HEK293T (cell line): ENCODE measurements around the gene CRHR1.

Experiments used
- CTCF ChIA-PET: fragments of 350-600 bp; formaldehyde crosslinking; extraction: SDS; loops from one replicate; lab custom pipeline; 2021; ENCODE audit warnings: antibody characterized with exemption, inconsistent platforms; lab: Yijun Ruan, JAX
- POLR2A ChIA-PET: fragments of 350-600 bp; formaldehyde crosslinking; extraction: SDS; loops from one replicate; lab custom pipeline; 2020; ENCODE audit warnings: antibody characterized with exemption, inconsistent platforms; lab: Yijun Ruan, JAX
- DNase-seq: peaks from one replicate; pipeline ENCODE4 v3.0.0; 2012; ENCODE audit warnings: mixed read lengths; ENCODE audit errors: extremely low spot score
- ARNT ChIP-seq: fragments of 450-650 bp; IDR thresholded peaks from 2 replicates; pipeline ENCODE4 v1.6.1; 2017; ENCODE audit warnings: mild to moderate bottlenecking
- BHLHE40 ChIP-seq: fragments of 450-650 bp; IDR thresholded peaks from 2 replicates; pipeline ENCODE4 v1.6.1; 2016; ENCODE audit warnings: mild to moderate bottlenecking, moderate library complexity, borderline replicate concordance
- CTBP1 ChIP-seq: fragments of 450-650 bp; IDR thresholded peaks from 2 replicates; pipeline ENCODE4 v1.6.1; 2016; ENCODE audit warnings: borderline replicate concordance
- ELF4 ChIP-seq: fragments of 450-650 bp; IDR thresholded peaks from 2 replicates; pipeline ENCODE4 v1.6.1; 2017; ENCODE audit warnings: antibody characterized with exemption
- FOXA1 ChIP-seq: fragments of 450-650 bp; IDR thresholded peaks from 2 replicates; pipeline ENCODE4 v1.6.1; 2016; ENCODE audit warnings: mild to moderate bottlenecking
- FOXK2 ChIP-seq: fragments of 450-650 bp; IDR thresholded peaks from 2 replicates; pipeline ENCODE4 v1.6.1; 2016; ENCODE audit warnings: mild to moderate bottlenecking
- FOXM1 ChIP-seq: fragments of 450-650 bp; IDR thresholded peaks from 2 replicates; pipeline ENCODE4 v1.6.1; 2017; ENCODE audit warnings: mild to moderate bottlenecking, borderline replicate concordance
- HDGF ChIP-seq: fragments of 450-650 bp; IDR thresholded peaks from 2 replicates; pipeline ENCODE4 v1.6.1; 2017; ENCODE audit warnings: antibody characterized with exemption, borderline replicate concordance
- L3MBTL2 ChIP-seq: fragments of 450-650 bp; conservative IDR thresholded peaks from 2 replicates; pipeline ENCODE4 v1.6.1; 2016; ENCODE audit warnings: mild to moderate bottlenecking
- LEF1 ChIP-seq: fragments of 450-650 bp; IDR thresholded peaks from 2 replicates; pipeline ENCODE4 v1.6.1; 2017; ENCODE audit warnings: mild to moderate bottlenecking, borderline replicate concordance
- NFRKB ChIP-seq: fragments of 450-650 bp; IDR thresholded peaks from 2 replicates; pipeline ENCODE4 v1.6.1; 2016; ENCODE audit warnings: mild to moderate bottlenecking, moderate library complexity
- SP1 ChIP-seq: fragments of 450-650 bp; IDR thresholded peaks from 2 replicates; pipeline ENCODE4 v1.6.1; 2017
- SUZ12 ChIP-seq: fragments of 450-650 bp; IDR thresholded peaks from 2 replicates; pipeline ENCODE4 v1.6.1; 2016; ENCODE audit warnings: mild to moderate bottlenecking
- TARDBP ChIP-seq: fragments of 450-650 bp; IDR thresholded peaks from 2 replicates; pipeline ENCODE4 v1.6.1; 2016
- ZNF384 ChIP-seq: fragments of 450-650 bp; IDR thresholded peaks from 2 replicates; pipeline ENCODE4 v1.6.1; 2016
- TF ChIP-seq, protein P1 (sequence below): fragments of 450-650 bp; IDR thresholded peaks from 2 replicates; pipeline ENCODE4 v1.6.1; 2016

CRHR1 gene

GRCh38 chr17:45837603-45838002, 53.5 kb downstream of the CRHR1 start:
- CTCF ChIA-PET: no interaction called here
- DNase-seq: no peak
- POLR2A ChIA-PET: no interaction called here
- no peak for TF ChIP-seq HDGF

- CTCF ChIA-PET: no interaction called here
- POLR2A ChIA-PET: no interaction called here
- DNase-seq: no peak
- TF ChIP-seq NFRKB: no peak
- TF ChIP-seq SUZ12: no peak
- no peak for TF ChIP-seq CTBP1
- no peak for TF ChIP-seq HDGF
- TF ChIP-seq L3MBTL2: no peak
- no peak for TF ChIP-seq ARNT
- TF ChIP-seq, protein P1, sequence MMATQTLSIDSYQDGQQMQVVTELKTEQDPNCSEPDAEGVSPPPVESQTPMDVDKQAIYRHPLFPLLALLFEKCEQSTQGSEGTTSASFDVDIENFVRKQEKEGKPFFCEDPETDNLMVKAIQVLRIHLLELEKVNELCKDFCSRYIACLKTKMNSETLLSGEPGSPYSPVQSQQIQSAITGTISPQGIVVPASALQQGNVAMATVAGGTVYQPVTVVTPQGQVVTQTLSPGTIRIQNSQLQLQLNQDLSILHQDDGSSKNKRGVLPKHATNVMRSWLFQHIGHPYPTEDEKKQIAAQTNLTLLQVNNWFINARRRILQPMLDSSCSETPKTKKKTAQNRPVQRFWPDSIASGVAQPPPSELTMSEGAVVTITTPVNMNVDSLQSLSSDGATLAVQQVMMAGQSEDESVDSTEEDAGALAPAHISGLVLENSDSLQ: no peak
- no peak for TF ChIP-seq ZNF384
- TF ChIP-seq TARDBP: no peak
- TF ChIP-seq FOXM1: no peak
- no peak for TF ChIP-seq SP1
- TF ChIP-seq LEF1: no peak
- no peak for TF ChIP-seq BHLHE40
- TF ChIP-seq ELF4: no peak
- no peak for TF ChIP-seq FOXA1
- no peak for TF ChIP-seq FOXK2
Observed at GRCh38 chr17:45838751-45839295, 54.7 kb downstream of the CRHR1 start.

GRCh38 chr17:45839442-45839841, 55.3 kb downstream of the CRHR1 start:
- no peak for DNase-seq
- TF ChIP-seq HDGF (no peak), ARNT (no peak), SP1 (no peak), TARDBP (no peak), LEF1 (no peak), FOXA1 (no peak), FOXM1 (no peak), BHLHE40 (no peak), SUZ12 (no peak), CTBP1 (no peak), FOXK2 (no peak), NFRKB (no peak), ELF4 (no peak), L3MBTL2 (no peak), ZNF384 (no peak)
- TF ChIP-seq, protein P1: no peak
- ChIA-PET POLR2A (no interaction called here), CTCF (no interaction called here)

DNA sequence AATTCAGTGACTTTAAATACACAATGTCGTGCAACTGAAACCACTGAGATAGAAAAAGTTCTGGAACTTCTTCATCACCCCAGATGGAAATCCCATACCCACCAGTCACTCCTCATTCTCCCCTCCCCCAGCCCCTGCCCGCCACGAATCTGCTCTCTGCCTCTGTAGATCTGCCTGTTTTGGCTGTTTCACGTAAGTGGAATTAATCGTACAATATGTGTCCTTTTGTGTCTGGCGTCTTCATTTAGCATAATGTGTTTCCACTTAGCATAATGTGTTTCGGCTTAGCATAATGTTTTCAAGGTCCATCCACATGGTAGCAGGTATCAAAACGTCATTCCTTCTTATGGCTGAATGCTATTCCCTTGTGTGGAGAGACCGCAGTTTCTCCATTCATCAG, 57.1 kb downstream of the CRHR1 start:
- TF ChIP-seq L3MBTL2 (no peak), FOXA1 (no peak), ZNF384 (no peak), SP1 (no peak), FOXM1 (no peak), LEF1 (no peak), TARDBP (no peak), NFRKB (no peak), ELF4 (no peak), ARNT (no peak), SUZ12 (no peak)
- TF ChIP-seq, protein P1: no peak
- POLR2A ChIA-PET: no interaction called here
- DNase-seq: no peak
- CTCF ChIA-PET: interaction anchor here (0.9 to 1.1 kb wide), 2 partner anchors 9 to 58 kb away, joined by 3 to 4 read pairs; no protein-coding TSS in a partner anchor

DNA sequence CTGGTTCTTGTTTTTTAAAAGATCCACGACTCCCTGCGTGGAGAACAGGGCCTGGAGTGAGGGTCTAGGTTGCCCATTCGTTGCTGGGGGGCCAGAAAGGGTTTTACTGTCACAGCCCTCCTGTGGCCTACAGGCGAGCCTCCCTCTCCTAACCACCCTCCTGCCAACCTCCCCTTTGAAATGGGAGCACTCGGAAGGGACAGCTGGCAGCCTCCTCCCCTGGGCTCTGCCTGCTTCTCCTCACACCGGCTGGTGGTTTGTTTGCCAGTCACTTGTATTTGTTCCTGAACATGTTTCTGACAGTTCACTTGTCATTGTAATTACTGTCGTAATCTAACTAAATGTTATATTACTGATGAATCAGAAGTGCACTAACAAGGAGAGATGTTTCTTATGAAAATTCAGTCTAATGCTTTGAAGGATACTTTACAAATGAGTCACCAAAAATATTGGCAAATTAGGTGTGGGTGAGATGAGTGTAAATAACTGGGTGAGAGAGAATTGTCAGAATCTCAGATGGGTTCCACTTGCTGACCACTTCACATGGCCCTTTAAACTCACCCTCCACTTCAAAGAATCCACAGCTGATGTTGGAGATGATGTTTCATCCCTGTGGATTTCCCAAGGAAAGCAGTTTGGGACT, 57.9 kb downstream of the CRHR1 start:
- no peak for DNase-seq
- POLR2A ChIA-PET: interaction anchor here (0.6 kb wide), 1 partner anchor 22 kb away, joined by 3 read pairs; no protein-coding TSS in a partner anchor

DNA sequence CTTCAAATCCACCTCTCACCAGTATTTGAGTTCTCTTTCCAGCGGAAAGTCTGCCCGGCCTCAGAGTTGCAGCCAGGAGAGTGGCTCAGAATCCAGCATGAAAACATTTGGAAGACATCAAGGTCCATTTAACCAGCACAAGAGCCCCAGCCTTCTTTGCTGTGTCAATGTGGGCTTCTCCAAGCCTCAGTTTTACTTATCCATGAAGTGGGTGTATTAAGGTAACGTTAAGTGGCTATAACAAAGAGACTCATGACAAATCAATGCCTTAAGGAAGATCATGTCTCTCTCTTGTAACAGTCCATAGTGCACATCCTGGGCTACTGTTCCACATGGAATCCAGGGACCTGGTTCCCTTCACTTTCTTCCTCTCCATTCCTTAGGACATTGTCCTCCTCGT, 59.6 kb downstream of the CRHR1 start:
- ChIA-PET CTCF (no interaction called here), POLR2A (no interaction called here)
- no peak for TF ChIP-seq FOXK2
- TF ChIP-seq L3MBTL2: no peak
- TF ChIP-seq SP1: no peak
- TF ChIP-seq, protein P1: no peak
- TF ChIP-seq BHLHE40: no peak
- TF ChIP-seq LEF1: no peak
- TF ChIP-seq SUZ12: no peak
- no peak for TF ChIP-seq CTBP1
- TF ChIP-seq TARDBP: no peak
- no peak for TF ChIP-seq FOXA1
- no peak for TF ChIP-seq HDGF
- DNase-seq: no peak

More for the DNA sequence above, 57.9 kb downstream of the CRHR1 start:
- TF ChIP-seq L3MBTL2 (no peak), TARDBP (no peak), CTBP1 (no peak), FOXM1 (no peak), ZNF384 (no peak), HDGF (no peak), BHLHE40 (no peak)
- TF ChIP-seq, protein P1: no peak
- CTCF ChIA-PET: interaction anchor here (0.9 to 1.2 kb wide), 2 partner anchors 10 kb away, joined by 3 to 4 read pairs; no protein-coding TSS in a partner anchor
